Camera-type eye (tissue), 1 donor: ENCODE measurements around the gene POFUT1. TPM values are rescaled to one million over a fixed set of nuclear protein-coding genes. Genes with fewer than 3 reads are reported as not detected.

Source experiments
- total RNA-seq: library from RNA; depleted of rRNA; stranded (reverse); fragments of >200 nt; gene quantifications from one replicate; pipeline ENCODE4 v1.2.3, GENCODE V29; 2014

Gene POFUT1
- total RNA-seq: 33.4 TPM

GRCh38 chr20:32207626-32208498 is at the start of gene POFUT1, which contains the start of gene PLAGL2:
TSS of gene POFUT1 (plus strand) at chr20:32207880. CDS start at chr20:32207942, 62 bp downstream.
TSS of gene PLAGL2 (minus strand) at chr20:32207743. CDS start at chr20:32202178, 5,565 bp downstream.

DNA sequence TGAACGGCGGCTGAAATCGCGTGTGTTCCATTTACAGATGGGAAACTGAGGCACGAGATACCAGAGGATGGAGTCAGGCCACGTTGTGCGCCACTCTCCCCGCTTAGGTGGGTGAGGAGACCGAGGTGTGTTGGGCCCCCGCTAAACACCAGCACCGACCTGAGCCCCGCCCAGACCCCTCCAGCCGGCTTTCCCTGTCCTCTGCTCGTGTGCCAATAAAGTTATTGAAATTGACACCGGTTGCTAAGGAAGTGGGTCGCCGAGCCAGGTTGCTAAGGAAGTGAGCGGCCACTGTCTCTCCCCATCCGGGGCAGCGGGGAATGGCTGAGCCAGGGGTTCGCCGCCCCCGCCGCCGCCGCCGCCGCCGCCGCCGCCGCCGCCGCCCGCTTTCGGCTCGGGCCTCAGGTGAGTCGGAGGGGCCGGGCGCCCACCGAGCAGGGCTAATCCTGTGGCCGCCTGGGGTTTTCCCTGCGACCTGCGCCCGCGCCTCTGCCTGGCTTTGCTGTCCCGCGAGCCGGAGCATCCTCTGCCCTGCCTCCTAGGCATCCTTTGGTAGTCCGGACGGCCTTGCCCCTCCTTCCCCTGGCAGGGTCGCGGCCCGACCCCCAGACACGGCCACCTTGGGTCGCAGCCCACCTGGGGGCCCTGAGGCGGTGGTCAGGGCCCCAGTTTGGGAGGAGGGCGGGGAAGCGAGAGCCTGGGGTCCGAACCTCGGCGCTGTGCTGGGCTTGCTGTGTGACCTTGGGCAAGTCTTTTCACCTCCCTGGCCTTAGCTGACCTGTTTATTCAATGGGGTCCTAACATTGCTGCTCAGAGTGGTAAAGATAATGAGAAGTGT is 69.9 kb downstream of the POFUT1 start, which contains the start of gene KIF3B:
TSS of gene KIF3B (plus strand) at position 291 of the 838 bp plus-strand sequence. CDS start 32,127 bp downstream, outside the sequence.

Other genes with a start within 250 kb of the POFUT1 start
- 8.2 TPM for gene XKR7, start 239.7 kb upstream of the POFUT1 start, total RNA-seq
- 4.8 TPM for gene CCM2L, start 197.4 kb upstream of the POFUT1 start, total RNA-seq
- 4.9 TPM for gene HCK, start 155.6 kb upstream of the POFUT1 start, total RNA-seq
- gene TM9SF4, start 98.2 kb upstream of the POFUT1 start, total RNA-seq: 31.2 TPM
- gene PLAGL2, start 137 bp upstream of the POFUT1 start, total RNA-seq: 9.2 TPM
- gene KIF3B, start 69.8 kb downstream of the POFUT1 start, total RNA-seq: 43.5 TPM
- gene ASXL1, start 150.5 kb downstream of the POFUT1 start, total RNA-seq: 96.7 TPM